HK-2 (cell line): ENCODE measurements around the gene MLC1.

Experiments
- DNase-seq: peaks from one replicate; pipeline ENCODE4 v3.0.0-alpha.2; 2018; ENCODE audit not compliant: unreplicated experiment

MLC1 gene

GRCh38 chr22:50016308-50016987 lies 68.8 kb downstream of the MLC1 start:
- DNase-seq, result no peak

GRCh38 chr22:50015451-50016307 lies 69.5 kb downstream of the MLC1 start:
- DNase-seq, result no peak

- no peak for DNase-seq
Measured at GRCh38 chr22:50014655-50015401, 70.4 kb downstream of the MLC1 start.

- no peak for DNase-seq
Measured at GRCh38 chr22:50014053-50014501, 71.1 kb downstream of the MLC1 start.

- no peak for DNase-seq
Measured at GRCh38 chr22:50012211-50013181, 72.7 kb downstream of the MLC1 start, which contains the start of gene IL17REL. Gene IL17REL (minus strand): TSS chr22:50012765. CDS start chr22:50012646, 119 bp downstream.

GRCh38 chr22:50011447-50012210 lies 73.6 kb downstream of the MLC1 start:
- no peak for DNase-seq

GRCh38 chr22:50010676-50011446 lies 74.4 kb downstream of the MLC1 start:
- no peak for DNase-seq

GRCh38 chr22:50009765-50010675 lies 75.2 kb downstream of the MLC1 start:
- DNase-seq, result no peak
